Vagina (tissue), 2 donors: ENCODE data around the gene ZBTB49.

ENCODE experiments used
- CTCF ChIP-seq, 3 experiments: fragments of 450-650 bp in 2 of 3; fragments of 200-600 bp in 1 of 3; sonication (generic) in 1 of 3; IDR thresholded peaks; one replicate each; pipeline ENCODE4 v1.5.1; 2017 to 2019; ENCODE audit warnings: antibody characterized with exemption in 3 of 3, mild to moderate bottlenecking in 2 of 3, moderate library complexity in 2 of 3
- POLR2A ChIP-seq, 2 donors: fragments of 450-650 bp; IDR thresholded peaks; one replicate each; pipeline ENCODE4 v1.6.1; 2017; ENCODE audit warnings: antibody characterized with exemption in 2 of 2, mild to moderate bottlenecking in 2 of 2, moderate library complexity in 2 of 2
- POLR2AphosphoS5 ChIP-seq, 2 donors: sonication (generic); formaldehyde crosslinking; IDR thresholded peaks; one replicate each; pipeline ENCODE4 v1.9.0; 2017; ENCODE audit warnings: antibody characterized with exemption in 2 of 2, mild to moderate bottlenecking in 2 of 2, low read depth in 1 of 2; ENCODE audit not compliant: insufficient read depth in 1 of 2

GRCh38 chr4:4256799-4257198 lies 33.3 kb upstream of the ZBTB49 start:
- no peak for TF ChIP-seq POLR2A (IDR thresholded peaks at IDR 0.05)
- no peak for TF ChIP-seq POLR2AphosphoS5 (IDR thresholded peaks at IDR 0.05; ENCODE audit: insufficient read depth in 1 of 2, low read depth in 1 of 2)
- no peak for TF ChIP-seq CTCF (IDR thresholded peaks at IDR 0.05)
